Measurements from ENCODE around the gene WDR90.

Gene WDR90

DNA sequence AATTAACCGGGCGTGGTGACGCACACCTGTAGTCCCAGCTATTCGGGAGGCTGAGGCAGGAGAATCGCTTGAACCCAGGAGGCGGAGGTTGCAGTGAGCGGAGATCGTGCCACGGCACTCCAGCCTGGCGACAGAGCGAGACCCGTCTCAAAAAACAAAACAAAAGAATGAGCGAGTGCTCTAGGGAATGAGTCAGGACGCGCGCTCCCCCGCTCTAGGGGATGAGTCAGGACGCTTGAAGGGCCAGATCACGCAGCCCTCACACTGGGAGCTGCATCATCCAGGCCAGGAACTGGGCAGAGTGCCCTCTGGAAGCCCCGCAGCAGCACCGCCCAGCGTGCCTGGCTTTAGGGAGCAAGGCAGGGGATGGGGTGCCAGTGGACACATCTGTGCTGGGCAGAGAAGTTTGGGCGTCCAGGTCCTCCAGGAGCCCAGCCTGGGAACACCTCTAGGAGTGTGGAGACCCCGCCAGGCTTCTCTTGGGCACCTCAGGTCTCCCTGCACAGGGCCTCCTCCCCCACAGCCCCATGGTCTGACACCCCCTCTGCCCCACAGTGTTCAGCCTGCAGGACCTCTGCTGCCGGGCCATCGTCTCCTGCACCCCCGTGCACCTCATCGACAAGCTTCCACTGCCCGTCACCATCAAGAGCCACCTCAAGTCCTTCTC is 22.2 kb upstream of the WDR90 start:
- no peak for DNase-seq (ENCODE audit: low read depth in 2 of 2)

DNA sequence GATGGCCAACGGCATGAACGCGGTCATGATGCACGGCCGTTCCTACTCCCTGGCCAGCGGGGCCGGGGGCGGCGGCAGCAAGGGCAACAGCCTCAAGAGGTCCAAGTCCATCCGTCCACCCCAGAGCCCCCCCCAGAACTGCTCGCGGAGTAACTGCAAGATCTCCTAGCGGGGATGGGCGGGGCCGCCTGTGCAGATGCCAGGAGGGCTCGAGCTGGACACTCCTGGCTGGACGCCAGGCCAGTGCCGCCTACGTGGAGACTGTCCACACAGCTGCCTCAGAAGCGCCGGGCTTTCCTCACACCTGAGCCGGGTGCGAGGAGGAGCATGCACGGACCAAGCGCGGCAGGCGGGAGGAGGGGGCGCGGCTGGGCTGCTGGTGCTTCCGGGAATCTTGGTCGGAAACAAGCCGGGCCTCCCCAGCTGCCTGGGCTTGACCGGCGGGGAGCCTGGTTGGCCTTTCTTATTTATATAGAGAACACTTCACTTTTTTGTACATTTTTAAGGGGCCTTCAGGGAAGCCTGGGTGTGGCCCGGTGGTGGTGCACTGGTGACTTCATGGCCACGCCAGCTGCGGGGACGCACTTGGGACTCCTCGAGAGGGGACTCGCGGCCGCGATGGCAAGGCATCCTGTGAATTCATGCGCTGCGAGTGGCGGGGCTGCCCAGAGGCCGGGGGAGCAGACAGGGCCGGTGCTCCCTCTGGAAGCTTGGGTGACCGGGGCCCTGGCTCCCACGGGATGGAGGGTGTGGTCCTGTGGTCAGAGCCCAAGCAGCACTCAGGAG is 21.5 kb upstream of the WDR90 start:
- DNase-seq (ENCODE audit: low read depth in 2 of 2), result no peak

DNA sequence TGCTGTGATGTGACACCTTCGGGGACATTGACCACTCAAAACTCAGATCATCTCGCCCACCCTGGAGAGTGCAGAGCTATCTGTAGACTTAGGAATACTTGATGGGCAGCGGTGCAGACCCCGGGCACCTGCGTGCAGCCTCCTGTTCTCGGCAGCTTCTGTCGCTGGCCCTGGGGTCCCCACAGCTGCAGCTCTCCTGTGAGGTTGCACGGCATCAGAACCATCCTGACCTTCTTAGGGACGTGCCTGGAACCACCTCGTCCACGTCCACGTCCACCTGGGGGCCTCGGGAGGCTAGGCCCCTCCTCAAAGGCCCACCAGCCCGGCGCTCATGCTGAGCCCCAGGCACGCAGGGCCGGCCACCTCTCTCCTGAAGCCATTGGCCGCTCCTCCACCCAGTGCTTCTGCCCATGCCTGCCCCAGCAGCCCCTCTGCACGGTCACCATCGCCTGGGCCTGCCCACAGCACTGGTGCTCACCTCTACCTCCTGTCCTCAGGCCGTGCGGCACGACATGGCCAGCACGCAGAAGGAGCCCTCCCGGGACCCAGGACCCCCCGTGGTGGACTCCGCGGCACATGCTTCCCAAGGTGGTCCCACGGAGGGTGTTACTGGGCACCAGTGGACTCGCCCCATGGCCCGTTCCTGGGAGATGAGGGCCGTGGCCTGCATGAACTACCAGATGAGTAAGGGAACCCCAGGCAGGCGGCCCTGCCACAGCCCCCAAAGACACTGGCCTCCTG is 20.7 kb upstream of the WDR90 start:
- no peak for DNase-seq (ENCODE audit: low read depth in 2 of 2)

DNA sequence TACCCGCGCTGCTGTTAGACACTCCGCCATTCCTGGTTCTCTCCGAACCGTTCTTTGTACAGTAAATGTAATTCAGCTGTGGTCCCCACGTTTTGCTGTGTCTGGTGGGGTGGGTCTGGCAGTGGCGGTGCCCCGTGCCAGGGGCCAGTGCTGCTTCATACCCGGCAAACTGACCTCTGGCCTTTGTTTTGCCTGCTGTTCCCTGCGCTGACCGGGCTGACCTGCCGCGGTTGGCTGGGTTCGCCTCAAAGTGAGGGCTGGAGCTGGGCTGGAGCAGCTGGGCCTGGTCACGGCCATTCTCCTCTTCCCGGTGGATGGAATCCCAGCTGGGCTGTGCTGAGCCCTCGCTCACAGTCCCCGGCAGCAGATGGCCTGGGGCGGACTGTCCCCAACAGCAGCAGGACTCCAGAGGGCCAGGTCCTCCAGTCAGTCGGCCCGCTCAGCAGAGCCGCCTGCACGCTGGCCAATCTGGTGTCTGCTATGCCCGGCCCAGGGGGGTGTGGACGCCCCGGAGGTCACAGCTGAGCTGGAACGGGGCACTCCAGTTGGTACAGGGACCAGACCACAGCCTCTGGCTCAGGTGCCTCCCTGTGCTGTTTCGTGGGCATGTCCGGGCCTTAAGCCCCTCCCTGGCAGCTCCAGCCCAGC is 19.9 kb upstream of the WDR90 start:
- no peak for DNase-seq (ENCODE audit: low read depth in 2 of 2)

DNA sequence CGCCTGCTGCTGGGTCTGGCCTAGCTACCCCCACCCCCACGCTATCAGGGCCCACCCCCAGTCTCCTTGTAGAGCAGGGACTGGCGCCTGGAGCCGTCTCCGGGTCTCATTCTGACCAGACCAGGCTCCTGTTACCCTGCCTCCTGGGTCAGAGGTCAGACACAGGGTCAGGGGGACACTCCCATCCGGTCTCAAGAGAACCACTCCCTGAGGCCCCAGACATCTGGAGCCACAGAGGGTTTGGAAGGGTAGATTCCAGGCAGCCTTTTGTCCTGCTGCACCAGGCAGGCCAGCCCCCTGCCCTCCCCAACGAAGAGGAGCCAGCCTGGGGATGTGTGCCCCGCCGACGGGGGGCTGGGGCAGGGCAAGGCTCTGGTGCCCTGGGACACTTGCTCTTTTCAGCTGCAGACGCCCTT is 19.3 kb upstream of the WDR90 start:
- no peak for DNase-seq (ENCODE audit: low read depth in 2 of 2)

DNA sequence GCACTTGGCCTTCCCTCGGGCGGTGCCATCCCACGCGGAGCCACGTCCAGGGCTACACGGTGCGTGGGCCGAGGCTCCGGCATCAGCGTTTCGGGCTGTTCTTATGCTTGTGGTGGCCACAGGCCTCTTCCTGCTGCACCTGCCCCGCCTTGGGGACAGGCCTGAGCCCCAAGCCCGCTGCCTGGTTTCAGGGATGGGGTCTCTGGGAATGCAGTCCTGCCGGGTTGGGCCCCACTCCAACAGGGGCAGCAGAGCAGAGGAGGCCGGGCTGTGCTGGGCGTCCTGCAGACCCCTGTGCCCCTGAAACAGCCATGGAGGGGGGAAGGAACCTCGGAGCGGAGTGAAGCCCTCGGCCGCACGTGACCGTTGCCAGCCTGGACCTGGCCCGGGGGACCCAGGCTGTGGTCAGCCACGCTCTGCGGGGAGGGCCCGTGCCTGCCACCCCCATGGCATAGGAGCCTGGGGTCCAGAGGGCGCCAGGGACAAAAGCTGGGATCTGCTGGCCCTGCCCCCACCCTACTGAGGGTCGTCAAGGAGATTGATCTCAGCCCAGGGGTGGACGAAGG is 18.8 kb upstream of the WDR90 start:
- no peak for DNase-seq (ENCODE audit: low read depth in 2 of 2)

DNA sequence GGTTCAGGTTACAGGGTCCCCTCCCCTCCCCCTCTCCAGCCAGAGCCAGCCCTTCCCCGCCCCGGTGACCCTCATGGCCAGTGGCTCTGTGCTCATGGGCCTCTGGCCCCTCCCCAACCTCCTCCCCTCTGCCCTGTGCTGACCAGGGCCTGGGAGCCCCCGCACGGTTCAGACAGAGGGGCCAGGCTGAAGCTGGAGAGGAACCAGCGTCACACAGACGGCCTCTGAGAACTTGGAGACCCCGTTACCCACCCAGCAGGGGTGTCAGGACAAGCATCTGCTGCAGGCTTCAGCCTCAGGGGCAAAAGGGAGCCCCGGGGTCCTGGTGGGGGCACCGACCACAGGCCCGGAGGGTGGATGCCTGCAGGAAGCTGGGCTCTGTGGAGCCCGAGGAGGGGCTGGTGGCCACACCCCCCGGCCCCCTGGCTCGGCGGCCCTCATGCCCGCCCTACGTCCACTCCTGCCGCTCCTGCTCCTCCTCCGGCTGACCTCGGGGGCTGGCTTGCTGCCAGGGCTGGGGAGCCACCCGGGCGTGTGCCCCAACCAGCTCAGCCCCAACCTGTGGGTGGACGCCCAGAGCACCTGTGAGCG is 18.3 kb upstream of the WDR90 start, which contains the start of gene WFIKKN1:
WFIKKN1 (plus strand) TSS at position 171 of the 591 bp plus-strand sequence; CDS start at position 440, 269 bp downstream.
- DNase-seq (ENCODE audit: low read depth in 2 of 2), result no peak

DNA sequence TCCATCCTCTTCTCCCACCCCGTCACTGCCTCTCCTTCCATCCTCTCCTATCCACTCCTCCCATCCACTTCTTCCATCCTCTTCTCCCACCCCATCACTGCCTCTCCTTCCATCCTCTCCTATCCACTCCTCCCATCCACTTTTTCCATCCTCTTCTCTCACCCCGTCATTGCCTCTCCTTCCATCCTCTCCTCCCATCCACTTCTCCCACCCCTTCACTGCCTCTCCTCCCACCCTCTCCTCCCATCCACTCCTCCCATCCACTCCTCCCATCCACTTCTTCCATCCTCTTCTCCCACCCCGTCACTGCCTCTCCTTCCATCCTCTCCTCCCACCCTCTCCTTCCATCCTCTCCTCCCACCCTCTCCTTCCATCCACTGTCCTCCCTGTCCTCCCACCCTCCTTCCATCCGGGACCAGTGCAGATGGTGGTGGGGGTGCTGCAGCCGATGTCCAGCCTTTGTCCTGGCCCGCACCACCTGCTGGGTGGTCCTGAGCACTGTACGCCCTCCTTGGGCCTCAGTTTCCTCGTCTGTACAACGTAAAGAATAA is 17.3 kb upstream of the WDR90 start:
- DNase-seq (ENCODE audit: low read depth in 2 of 2), result no peak

DNA sequence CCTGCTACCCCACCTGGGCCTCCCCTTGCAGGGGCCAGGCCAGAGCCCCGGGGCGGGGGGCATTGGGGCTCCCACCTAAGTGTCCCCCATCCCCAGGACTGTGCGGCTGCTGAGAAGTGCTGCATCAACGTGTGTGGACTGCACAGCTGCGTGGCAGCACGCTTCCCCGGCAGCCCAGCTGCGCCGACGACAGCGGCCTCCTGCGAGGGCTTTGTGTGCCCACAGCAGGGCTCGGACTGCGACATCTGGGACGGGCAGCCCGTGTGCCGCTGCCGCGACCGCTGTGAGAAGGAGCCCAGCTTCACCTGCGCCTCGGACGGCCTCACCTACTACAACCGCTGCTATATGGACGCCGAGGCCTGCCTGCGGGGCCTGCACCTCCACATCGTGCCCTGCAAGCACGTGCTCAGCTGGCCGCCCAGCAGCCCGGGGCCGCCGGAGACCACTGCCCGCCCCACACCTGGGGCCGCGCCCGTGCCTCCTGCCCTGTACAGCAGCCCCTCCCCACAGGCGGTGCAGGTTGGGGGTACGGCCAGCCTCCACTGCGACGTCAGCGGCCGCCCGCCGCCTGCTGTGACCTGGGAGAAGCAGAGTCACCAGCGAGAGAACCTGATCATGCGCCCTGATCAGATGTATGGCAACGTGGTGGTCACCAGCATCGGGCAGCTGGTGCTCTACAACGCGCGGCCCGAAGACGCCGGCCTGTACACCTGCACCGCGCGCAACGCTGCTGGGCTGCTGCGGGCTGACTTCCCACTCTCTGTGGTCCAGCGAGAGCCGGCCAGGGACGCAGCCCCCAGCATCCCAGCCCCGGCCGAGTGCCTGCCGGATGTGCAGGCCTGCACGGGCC is 16.5 kb upstream of the WDR90 start:
- DNase-seq (ENCODE audit: low read depth in 2 of 2), result no peak

DNA sequence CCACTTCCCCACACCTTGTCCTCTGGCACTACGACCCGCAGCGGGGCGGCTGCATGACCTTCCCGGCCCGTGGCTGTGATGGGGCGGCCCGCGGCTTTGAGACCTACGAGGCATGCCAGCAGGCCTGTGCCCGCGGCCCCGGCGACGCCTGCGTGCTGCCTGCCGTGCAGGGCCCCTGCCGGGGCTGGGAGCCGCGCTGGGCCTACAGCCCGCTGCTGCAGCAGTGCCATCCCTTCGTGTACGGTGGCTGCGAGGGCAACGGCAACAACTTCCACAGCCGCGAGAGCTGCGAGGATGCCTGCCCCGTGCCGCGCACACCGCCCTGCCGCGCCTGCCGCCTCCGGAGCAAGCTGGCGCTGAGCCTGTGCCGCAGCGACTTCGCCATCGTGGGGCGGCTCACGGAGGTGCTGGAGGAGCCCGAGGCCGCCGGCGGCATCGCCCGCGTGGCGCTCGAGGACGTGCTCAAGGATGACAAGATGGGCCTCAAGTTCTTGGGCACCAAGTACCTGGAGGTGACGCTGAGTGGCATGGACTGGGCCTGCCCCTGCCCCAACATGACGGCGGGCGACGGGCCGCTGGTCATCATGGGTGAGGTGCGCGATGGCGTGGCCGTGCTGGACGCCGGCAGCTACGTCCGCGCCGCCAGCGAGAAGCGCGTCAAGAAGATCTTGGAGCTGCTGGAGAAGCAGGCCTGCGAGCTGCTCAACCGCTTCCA is 15.7 kb upstream of the WDR90 start:
- no peak for DNase-seq (ENCODE audit: low read depth in 2 of 2)

DNA sequence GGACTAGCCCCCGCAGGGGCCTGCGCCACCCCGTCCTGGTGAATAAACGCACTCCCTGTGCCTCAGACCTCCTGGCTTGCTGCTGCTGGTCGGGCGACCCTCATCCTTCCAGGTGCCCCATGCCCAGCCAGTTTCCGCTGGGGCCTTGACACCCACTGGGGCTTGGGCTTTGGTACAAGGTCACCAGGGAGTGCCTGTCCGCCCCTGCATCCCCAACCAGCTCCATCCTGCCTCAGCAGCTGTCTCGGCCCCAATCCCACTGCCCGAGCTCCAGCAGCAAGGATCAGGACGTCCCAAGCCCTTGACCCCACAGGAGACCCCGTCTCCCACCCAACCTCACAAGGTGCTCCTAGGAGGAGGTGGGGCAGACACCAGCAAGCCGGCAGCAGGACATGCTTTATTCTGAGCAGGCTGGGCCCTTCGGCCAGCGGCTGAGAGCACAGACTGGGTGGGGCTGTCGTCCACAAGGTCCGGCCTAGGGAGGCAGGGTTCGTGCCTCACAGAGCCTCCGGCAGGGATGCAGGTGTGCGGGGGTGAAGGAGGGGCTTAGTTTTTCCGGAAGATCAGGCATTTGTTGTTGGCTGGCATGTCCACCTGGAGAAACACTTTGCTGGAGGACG is 15.0 kb upstream of the WDR90 start:
- DNase-seq (ENCODE audit: low read depth in 2 of 2), result no peak

DNA sequence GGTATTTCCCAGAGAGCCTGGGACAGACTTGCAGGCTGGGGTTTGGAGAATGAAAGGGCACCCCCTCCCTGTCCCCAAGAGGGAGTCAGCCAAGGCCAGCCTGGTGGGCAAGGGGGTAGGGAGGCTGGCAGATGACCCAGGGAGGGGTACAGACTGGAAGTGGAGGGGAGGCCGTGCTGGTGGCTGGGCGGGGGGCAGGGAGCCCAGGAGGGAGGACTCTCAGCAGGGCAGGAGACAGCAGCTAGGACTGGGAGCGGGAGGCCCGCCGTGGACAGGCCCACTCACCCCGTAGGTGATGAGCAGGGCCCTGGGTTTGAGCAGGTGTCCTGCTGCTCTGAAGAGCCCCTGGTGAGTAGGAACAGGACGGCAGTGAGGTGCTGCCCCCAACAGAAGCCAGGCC is 14.2 kb upstream of the WDR90 start:
- no peak for DNase-seq (ENCODE audit: low read depth in 2 of 2)

DNA sequence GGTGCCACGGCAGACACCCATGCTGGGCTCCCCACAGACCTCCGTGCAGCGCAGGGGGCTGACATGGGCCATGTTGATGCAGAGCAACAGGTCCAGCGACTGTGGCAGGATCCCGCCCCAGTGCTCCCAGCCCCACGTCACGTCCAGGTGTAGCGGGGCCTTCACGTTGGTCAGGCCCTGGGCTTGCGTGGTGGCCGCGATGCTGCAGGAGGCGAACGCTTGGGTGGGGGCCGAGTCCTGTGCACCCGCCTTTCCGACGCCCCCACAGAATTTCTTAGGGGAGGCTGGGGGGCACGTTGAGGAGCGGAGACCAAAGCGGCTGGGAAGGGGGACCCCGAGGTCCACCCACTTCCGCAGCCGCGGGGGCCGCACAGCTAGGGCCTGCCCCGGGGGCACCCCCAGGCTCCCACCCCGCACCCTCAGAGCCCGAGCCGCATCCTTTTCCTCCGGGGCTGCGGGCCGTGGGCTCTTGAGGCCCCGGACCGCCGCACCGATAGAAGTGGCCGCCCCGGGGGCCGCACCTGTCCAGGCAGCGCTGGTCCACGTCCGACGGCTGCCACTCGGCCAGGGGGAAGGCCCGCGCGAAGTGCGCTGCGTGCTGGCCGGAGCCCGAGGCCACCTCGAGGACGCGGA is 13.5 kb upstream of the WDR90 start:
- no peak for DNase-seq (ENCODE audit: low read depth in 2 of 2)

DNA sequence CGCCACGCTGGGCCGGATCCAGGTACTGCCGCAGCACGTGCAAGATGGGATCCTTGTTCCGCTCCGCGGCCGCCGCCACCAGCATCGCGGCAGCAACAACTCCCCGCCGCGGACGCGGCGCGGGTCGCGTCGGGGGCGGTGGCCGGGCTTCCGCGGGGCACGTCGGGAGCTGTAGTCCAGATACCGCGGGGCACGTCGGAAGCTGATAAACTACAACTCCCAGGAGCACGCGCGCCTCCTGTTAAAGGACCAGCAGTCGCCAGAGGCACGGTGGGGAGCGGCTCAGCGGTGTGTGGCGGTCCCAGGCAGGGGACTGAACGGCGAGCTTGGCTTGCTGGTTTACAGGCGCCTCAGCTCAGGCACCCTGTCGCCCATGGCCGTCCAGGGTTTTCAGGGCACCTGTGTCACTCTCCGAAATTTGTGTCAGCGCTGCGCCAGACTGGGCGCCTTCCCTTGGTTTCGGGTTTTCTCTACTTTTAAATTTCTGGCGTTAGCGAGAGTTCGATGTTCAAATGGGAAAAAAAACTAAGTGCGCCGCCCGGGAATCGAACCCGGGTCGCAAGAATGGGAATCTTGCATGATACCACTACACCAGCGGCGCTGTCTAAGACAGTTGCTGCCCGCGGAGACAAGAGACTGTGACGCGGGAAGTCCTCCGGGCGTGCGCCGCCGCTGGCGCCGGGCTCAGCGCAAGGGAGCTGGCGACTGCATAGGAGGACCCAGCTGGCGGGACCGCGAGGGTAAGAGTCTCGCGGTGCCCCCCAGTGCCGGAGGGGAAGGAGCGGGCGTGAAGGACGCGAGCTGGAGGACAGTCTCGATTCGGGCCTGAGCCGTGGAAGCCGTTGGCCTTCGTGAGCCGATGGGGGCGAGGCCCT is 12.7 kb upstream of the WDR90 start, which contains the start of gene METTL26:
METTL26 (minus strand) TSS at position 100 of the 875 bp plus-strand sequence; CDS start at position 85, 15 bp downstream.
- DNase-seq (ENCODE audit: low read depth in 2 of 2), result peak; percentile 86 to 88

DNA sequence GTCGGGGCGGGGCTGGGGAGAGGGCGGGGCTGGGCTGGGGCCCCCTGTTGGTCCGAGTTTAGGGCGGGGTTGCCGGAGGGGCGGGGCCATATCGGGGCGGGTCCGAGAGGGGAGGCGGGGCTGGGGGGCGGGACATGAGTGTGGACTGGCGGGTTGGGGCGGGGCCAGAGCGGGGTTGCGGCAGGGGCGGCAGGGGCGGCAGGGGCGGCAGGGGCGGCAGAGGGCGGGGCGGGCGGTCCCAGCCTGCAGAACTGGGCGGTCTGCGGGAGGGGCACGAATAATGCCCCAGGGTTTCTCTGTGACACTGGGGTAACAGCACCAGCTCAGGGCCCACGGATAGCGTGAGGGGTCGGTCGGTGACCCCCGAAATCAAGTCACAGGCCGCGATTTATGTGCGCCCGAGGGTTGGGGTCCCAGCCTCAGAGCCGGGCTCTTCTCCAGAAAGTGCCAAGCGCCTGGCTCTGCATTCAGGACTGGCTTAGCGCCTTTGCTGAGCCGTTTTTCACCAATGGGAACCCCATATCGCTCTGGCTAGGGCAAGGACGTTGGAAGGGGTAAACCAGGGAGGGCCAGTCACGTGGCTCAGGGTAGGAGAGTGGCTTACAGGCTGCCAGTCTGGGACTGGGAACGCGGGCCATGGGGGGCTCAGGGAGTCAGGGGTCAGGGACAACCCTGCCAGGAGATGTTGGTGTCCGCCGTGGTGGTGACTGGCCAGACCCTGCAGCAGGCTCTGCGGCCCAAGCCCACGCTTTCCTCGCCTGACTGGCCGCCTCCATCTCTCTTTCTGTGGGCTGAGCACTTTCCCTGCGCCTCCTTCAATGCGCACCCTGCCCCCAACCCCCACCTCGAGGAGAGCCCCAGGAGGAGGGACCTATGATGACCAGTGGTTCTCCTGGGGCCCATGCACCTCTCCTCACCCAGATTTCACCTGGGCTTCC is 11.8 kb upstream of the WDR90 start:
- DNase-seq (ENCODE audit: low read depth in 2 of 2), result peak; percentile 85 to 87

DNA sequence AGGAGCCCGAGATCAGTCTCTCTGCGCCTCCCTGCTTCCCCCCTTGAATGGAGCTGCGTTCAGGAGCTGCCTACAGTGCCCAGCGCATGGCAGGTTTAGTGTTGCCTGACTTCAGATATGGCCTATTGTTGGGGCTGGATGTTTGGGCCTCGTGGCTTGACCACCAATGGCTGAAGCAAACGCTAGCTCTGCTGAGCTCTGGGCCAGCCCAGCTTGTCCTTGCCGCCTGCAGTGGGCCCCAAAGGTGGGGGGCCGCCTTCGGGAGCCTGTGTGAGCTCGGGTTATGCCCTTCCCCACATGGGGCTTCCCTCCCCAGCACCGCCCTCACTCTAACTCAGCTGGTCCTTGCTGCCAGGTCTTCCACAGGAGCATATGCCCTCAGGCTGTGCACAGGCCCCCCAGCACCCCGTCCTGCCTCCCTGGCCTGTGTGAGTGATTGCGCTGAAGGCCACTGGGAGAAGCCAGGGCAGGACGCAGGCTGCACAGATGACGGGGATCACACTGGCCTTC is 11.1 kb upstream of the WDR90 start:
- DNase-seq (ENCODE audit: low read depth in 2 of 2), result no peak
